ENCODE results near the gene ADAM10.

ADAM10 gene

GRCh38 chr15:58588096-58588495 is 161.4 kb downstream of the ADAM10 start:
- no peak for TF ChIP-seq POLR2A (IDR thresholded peaks at IDR 0.05; ENCODE audit: low read depth, low read length)
- FAIRE-seq (no peak), DNase-seq (ENCODE audit: insufficient read length, low spot score) (no peak)

- FAIRE-seq (no peak), DNase-seq (ENCODE audit: insufficient read length, low spot score) (no peak)
- no peak for TF ChIP-seq POLR2A (IDR thresholded peaks at IDR 0.05; ENCODE audit: low read depth, low read length)
Measured at GRCh38 chr15:58587486-58587885, 162.0 kb downstream of the ADAM10 start.

- DNase-seq (ENCODE audit: insufficient read length, low spot score): no peak
- no peak for FAIRE-seq
- no peak for TF ChIP-seq POLR2A (IDR thresholded peaks at IDR 0.05; ENCODE audit: low read depth, low read length)
Measured at GRCh38 chr15:58585693-58586443, 163.6 kb downstream of the ADAM10 start.

- FAIRE-seq: no peak
- TF ChIP-seq POLR2A (IDR thresholded peaks at IDR 0.05; ENCODE audit: low read depth, low read length): no peak
- no peak for DNase-seq (ENCODE audit: insufficient read length, low spot score)
Measured at GRCh38 chr15:58584789-58585461, 164.6 kb downstream of the ADAM10 start.

- FAIRE-seq (no peak), DNase-seq (ENCODE audit: insufficient read length, low spot score) (no peak)
- no peak for TF ChIP-seq POLR2A (IDR thresholded peaks at IDR 0.05; ENCODE audit: low read depth, low read length)
Measured at GRCh38 chr15:58583171-58583908, 166.2 kb downstream of the ADAM10 start.

- no peak for TF ChIP-seq POLR2A (IDR thresholded peaks at IDR 0.05; ENCODE audit: low read depth, low read length)
- DNase-seq (ENCODE audit: insufficient read length, low spot score) (no peak), FAIRE-seq (no peak)
Measured at GRCh38 chr15:58582160-58582559, 167.3 kb downstream of the ADAM10 start.

GRCh38 chr15:58576657-58577056 is 172.8 kb downstream of the ADAM10 start:
- no peak for DNase-seq (ENCODE audit: insufficient read length, low spot score)
- FAIRE-seq: no peak
- TF ChIP-seq POLR2A (IDR thresholded peaks at IDR 0.05; ENCODE audit: low read depth, low read length): no peak

GRCh38 chr15:58575045-58575786 is 174.3 kb downstream of the ADAM10 start:
- TF ChIP-seq POLR2A (IDR thresholded peaks at IDR 0.05; ENCODE audit: low read depth, low read length): no peak
- FAIRE-seq (no peak), DNase-seq (ENCODE audit: insufficient read length, low spot score) (no peak)

GRCh38 chr15:58574631-58575030 is 174.9 kb downstream of the ADAM10 start:
- DNase-seq (ENCODE audit: insufficient read length, low spot score): no peak
- FAIRE-seq: no peak

GRCh38 chr15:58573270-58573669 is 176.2 kb downstream of the ADAM10 start:
- no peak for TF ChIP-seq POLR2A (IDR thresholded peaks at IDR 0.05; ENCODE audit: low read depth, low read length)
- FAIRE-seq (no peak), DNase-seq (ENCODE audit: insufficient read length, low spot score) (no peak)

More at GRCh38 chr15:58574631-58575030, 174.9 kb downstream of the ADAM10 start:
- TF ChIP-seq POLR2A (IDR thresholded peaks at IDR 0.05; ENCODE audit: low read depth, low read length): no peak

GRCh38 chr15:58572521-58572920 is 177.0 kb downstream of the ADAM10 start:
- TF ChIP-seq POLR2A (IDR thresholded peaks at IDR 0.05; ENCODE audit: low read depth, low read length): no peak
- FAIRE-seq (no peak), DNase-seq (ENCODE audit: insufficient read length, low spot score) (no peak)

- DNase-seq (ENCODE audit: insufficient read length, low spot score) (no peak), FAIRE-seq (no peak)
- TF ChIP-seq POLR2A (IDR thresholded peaks at IDR 0.05; ENCODE audit: low read depth, low read length): no peak
Measured at GRCh38 chr15:58571491-58571890, 178.0 kb downstream of the ADAM10 start.

GRCh38 chr15:58569455-58569854 is 180.1 kb downstream of the ADAM10 start:
- no peak for DNase-seq (ENCODE audit: insufficient read length, low spot score)
- no peak for FAIRE-seq

GRCh38 chr15:58568157-58568571 is 181.3 kb downstream of the ADAM10 start:
- DNase-seq (ENCODE audit: insufficient read length, low spot score) (no peak), FAIRE-seq (no peak)

More at GRCh38 chr15:58569455-58569854, 180.1 kb downstream of the ADAM10 start:
- TF ChIP-seq POLR2A (IDR thresholded peaks at IDR 0.05; ENCODE audit: low read depth, low read length): no peak

More at GRCh38 chr15:58568157-58568571, 181.3 kb downstream of the ADAM10 start:
- TF ChIP-seq POLR2A (IDR thresholded peaks at IDR 0.05; ENCODE audit: low read depth, low read length): no peak
